GM21528 (cell line): ENCODE measurements around the gene TMEM138.
"Not testable (repeated sequence)": the region's sequence is repeated elsewhere in the genome, so short reads cannot be mapped to it uniquely, and the experiment has no call there.

Source experiments
- ATAC-seq: cut with Tn5 transposase; IDR thresholded peaks from one replicate; pipeline ENCODE4 v1.9.1; 2021; ENCODE audit warnings: mild to moderate bottlenecking, moderate library complexity; ENCODE audit not compliant: unreplicated experiment, low FRiP score

Gene TMEM138

GRCh38 chr11:61361237-61361740 is 885 bp upstream of the TMEM138 start:
- no peak for ATAC-seq

- no peak for ATAC-seq
Measured at GRCh38 chr11:61362542-61362875, 335 bp downstream of the TMEM138 start.

DNA sequence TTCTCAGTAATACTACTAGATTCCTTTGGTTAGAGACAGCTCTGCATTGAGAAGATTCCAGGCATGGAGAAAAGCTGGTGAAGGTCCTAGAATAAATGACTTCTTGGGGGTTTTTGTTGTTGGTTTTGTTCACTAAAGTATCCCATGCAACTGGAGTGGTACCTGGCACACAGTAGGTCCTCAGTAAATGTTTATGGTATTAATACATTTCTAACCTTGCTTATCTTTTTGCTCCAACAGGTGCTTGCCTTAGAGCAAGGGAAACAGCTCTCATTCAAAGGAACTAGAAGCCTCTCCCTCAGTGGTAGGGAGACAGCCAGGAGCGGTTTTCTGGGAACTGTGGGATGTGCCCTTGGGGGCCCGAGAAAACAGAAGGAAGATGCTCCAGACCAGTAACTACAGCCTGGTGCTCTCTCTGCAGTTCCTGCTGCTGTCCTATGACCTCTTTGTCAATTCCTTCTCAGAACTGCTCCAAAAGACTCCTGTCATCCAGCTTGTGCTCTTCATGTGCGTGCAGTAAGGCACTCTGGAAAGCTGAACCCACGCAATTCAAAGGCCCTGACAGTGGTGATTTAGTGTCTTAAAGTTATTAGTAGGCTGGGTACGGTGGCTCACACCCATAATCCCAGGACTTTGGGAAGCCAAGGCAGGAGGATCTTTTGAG is 2.0 kb downstream of the TMEM138 start:
- no peak for ATAC-seq

- ATAC-seq, result no peak
Measured at GRCh38 chr11:61367406-61367805, 5.2 kb downstream of the TMEM138 start.

DNA sequence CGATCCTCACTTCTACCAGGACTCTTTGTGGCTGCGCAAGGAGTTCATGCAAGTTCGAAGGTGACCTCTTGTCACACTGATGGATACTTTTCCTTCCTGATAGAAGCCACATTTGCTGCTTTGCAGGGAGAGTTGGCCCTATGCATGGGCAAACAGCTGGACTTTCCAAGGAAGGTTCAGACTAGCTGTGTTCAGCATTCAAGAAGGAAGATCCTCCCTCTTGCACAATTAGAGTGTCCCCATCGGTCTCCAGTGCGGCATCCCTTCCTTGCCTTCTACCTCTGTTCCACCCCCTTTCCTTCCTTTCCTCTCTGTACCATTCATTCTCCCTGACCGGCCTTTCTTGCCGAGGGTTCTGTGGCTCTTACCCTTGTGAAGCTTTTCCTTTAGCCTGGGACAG is 6.5 kb downstream of the TMEM138 start:
- ATAC-seq, result no peak

GRCh38 chr11:61369372-61370348 is 7.5 kb downstream of the TMEM138 start:
- no peak for ATAC-seq

DNA sequence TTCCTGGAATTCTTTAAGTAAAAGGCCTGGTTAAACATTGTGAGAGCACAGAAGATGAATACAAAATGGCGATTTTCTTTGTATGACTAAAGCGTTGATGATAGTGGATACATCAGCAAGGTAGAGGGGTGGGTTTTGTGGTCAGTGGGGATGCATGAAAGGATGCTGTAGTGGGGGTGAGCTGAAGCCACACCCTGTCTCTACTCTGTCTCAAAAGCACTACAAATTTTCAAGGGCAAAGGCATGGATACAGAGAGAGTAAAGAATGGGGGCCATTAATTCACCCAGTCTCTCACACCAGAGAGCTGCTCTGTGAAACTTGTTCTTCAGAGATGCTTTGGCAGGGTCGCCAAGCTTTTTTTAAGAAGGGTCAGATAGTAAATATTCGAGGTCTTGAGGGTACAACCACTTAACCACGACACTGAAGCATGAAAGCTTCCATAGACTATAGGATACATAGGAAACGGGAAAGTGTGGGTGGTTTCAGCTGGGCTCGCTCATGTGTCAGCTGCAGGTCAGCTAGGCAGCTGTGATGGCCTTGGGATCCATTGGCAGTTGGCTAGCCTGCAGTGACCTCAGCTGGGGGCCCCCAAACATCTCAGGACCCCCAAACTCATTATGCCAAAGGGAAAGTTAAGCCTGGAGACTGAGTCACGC is 8.3 kb downstream of the TMEM138 start:
- no peak for ATAC-seq

GRCh38 chr11:61372659-61373420 is 10.7 kb downstream of the TMEM138 start:
- ATAC-seq, result no peak

- ATAC-seq, result no peak
Measured at GRCh38 chr11:61375761-61376108, 13.6 kb downstream of the TMEM138 start.

- ATAC-seq, result no peak
Measured at GRCh38 chr11:61377461-61378160, 15.4 kb downstream of the TMEM138 start.

DNA sequence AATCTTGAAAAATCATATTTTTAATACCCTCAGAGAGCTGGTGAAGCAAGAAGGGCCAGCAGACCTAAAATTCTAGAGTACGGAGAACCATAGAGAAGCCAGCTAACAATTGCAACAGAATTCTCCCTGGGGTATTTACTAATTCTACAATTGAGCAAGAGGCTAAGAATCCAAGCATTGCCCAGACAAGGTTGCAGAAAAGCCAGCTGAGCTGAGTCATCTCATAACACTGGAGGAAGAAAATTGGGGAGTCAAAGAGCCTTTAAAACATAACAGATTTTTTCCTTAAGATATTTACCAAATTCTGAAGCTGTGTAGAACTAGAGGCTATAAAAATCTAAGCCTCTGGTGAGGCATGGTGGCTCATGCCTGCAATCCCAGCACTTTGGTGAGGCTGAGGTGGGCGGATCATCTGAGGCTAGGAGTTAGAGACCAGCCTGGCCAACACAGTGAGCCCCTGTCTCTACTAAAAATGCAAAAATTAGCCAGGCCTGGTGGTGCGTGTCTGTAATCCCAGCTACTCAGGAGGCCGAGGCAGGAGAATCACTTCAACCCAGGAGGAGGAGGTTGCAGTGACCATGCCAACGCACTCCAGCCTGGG is 16.6 kb downstream of the TMEM138 start:
- no peak for ATAC-seq

DNA sequence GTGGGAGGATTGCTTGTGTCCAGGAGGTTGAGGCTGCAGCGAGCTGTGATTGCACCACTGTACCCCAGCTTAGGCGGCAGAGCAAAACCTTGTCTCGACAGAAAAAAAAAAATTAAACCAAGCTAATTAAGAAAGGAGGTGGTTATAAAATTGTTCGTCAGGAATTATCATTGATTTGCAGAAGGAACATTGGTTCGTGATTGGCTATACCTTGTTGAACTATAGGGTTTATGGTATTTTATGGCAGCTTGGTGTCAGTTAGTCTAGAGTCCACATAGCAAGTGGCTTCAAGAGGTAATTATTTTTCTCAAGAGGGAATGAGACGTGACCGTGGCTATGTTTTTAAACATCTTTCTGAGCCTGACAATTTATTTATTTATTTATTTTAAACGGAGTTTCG is 18.7 kb downstream of the TMEM138 start:
- no peak for ATAC-seq

GRCh38 chr11:61383859-61384258 is 21.7 kb downstream of the TMEM138 start:
- not testable (repeated sequence) for ATAC-seq

- no peak for ATAC-seq
Measured at GRCh38 chr11:61384271-61385242, 22.4 kb downstream of the TMEM138 start.

GRCh38 chr11:61390161-61390560 is 28.0 kb downstream of the TMEM138 start:
- ATAC-seq, result no peak

DNA sequence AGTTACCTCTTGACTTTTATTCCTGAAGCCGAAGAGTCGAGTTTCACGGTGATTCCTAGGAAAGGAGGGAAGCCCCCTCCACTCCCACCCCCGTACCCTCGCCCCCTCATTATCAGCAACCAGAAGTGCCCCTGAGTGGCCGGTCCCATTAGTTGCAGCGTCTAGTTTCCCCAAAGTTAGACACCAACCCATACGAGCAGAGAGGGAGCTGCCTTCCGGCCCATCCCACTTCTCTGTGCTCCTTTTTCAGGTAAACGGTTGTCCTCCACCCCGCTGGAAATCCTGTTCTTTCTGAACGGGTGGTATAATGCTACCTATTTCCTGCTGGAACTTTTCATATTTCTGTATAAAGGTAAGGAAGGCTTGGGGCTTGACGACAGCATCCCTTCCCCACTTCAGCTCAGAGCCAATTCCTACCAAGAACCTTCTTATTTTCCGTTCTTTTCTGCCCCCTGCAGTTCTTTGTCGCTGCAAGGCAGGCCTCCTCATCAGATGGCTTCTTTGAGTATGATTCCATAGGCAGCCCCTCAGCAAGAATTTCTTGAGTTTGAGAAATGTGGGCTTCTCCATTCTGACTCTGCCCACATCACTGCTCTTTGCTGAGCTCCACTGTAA is 30.9 kb downstream of the TMEM138 start:
- no peak for ATAC-seq

DNA sequence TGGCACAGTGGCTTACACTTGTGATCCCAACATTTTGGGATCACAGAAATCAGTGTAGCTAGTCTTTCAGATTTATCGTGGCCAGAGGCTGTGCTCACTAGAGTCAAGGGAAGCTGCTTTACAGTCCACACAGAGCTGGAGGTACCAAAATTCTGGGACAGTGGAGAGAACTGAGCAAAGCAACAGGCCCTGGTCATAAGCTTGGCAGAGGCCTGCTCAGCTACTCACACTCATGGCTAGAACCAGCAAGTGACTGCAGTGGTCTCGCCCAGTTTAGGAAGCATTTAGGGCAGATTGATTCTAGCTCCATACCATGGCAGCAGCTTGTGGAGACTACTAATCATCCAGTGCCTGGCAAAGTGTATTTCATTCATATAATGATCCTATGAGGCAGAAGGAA is 39.0 kb downstream of the TMEM138 start:
- ATAC-seq, result no peak

DNA sequence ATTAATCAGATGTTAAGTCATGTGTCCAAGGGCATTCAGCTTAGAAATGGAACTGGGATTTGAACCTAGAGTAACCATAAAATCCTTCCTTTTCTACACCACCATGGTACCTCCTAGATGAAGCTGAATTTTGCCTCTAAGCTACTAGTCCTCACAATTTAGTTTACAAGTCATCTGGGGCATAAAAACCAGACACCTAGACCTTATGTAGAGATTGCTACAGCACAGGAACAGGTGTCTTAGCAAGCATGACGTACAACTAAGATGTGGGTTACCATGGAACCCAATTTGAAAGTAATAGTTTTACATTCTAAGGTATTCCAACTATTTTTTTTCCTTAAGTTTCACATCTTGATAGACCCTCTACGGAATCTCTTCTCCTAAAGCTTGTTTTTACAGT is 39.4 kb downstream of the TMEM138 start:
- ATAC-seq, result no peak
